Measurements from ENCODE around the gene COX17. TPM values are rescaled to one million over a fixed set of nuclear protein-coding genes. Genes with fewer than 3 reads are reported as not detected.

Gene COX17
- total and polyA plus RNA-seq, 4 experiments from 2014 or later: 46.1 to 88.2 (median 63.6) TPM

DNA sequence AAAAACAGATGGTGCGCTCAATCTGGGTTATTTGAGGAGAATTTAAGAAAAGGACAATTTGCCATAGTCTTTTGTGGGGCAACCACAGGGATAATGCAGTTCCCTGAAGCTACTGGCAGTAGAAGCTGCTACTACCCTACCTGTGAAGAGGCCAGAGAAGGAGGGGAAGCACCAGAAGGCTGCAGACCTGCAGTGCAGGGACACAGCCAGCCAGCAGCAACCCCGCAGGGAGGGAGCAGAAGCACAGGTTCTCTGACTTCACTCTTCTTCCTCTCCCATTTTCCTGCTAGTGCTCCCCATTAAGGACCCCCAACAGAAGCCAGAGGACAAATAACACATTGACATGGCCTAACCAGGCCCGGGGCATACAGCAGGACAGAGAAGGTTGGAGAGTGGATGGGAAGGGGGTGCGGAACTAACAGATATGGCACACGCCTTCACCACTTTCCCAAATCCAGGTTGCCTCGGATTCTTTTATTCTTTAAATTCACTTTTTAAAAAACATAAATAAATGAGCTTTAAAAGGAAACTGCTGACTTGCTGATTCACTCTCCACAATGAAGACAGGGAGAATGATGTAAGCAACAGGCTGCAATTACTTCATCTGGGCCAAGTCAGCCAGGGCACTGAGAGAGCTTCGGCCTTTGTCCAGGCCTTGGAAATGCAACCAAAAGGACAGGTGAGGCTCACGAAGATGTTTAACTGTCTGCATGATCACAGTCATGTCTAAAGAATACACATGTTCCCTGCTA lies 46.9 kb downstream of the COX17 start:
- Histone ChIP-seq H3K4me3 (ENCODE audit: low read length in 2 of 2) (no peak overlapping the region), H3K9me3 (ENCODE audit: control insufficient read depth in 1 of 2, low read length in 2 of 2) (no peaks in the 10 kb centered on the region), H3K36me3 (ENCODE audit: insufficient read depth, low read length) (no peaks in the 10 kb centered on the region), H3K4me1 (ENCODE audit: insufficient read depth, low read length) (peaks cover 34% of the 10 kb centered on the region), H3K27me3 (ENCODE audit: insufficient read depth, low read length) (no peaks in the 10 kb centered on the region), H3K27ac (ENCODE audit: low read depth, low read length) (no peak overlapping the region)
- CTCF ChIA-PET (ENCODE audit: partially characterized antibody): no interaction called here
- Mint-ChIP-seq H3K4me1 (peaks cover 19 to 36% (median 24%) of the 10 kb centered on the region in 4 donors), H3K27me3 (peaks cover 0 to 2% of the 10 kb centered on the region in 2 donors), H3K36me3 (no peaks in the 10 kb centered on the region), H3K27ac (no peak overlapping the region), H3K9me3 (no peaks in the 10 kb centered on the region), H3K4me3 (no peak overlapping the region)
- no peak for DNase-seq
- intact Hi-C loops (cut with micrococcal nuclease): no loop called here
- POLR2A ChIA-PET (ENCODE audit: partially characterized antibody): no interaction called here

DNA sequence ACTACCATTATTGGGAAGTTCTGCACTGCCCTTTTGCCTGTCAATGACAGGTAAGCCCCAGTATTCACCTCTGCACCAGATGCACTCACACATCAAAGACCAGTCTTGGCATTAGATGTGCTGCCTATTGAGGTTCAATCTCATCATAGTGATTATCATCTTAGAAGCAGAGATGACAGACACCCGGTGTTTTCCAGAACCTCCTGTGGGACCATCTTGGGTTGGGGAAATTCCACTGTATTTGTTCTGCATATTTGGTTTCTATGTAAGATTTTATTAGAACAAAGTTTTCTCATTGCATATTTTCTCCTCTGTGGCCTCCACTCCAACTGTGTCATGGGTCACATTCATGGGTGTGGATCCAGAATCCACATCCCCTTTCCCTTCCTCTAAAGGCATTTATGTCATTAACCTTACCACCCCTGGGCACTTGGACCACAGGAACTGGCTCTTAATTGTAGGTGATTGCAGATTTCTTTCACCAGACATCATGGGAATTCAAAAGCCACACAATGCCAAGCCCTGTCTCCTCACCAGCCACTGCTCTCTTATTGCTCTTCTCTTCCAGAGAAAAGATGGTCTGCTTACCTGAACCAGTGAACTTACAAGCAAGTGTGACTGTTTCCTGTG lies 48.3 kb downstream of the COX17 start:
- peaks cover 19 to 36% (median 24%) of the 10 kb centered on the region in 4 donors for H3K4me1 Mint-ChIP-seq
- Histone ChIP-seq H3K27ac (ENCODE audit: low read depth, low read length) (no peak overlapping the region), H3K36me3 (ENCODE audit: insufficient read depth, low read length) (no peaks in the 10 kb centered on the region), H3K4me1 (ENCODE audit: insufficient read depth, low read length) (peaks cover 34% of the 10 kb centered on the region), H3K27me3 (ENCODE audit: insufficient read depth, low read length) (no peaks in the 10 kb centered on the region), H3K4me3 (ENCODE audit: low read length in 2 of 2) (no peak overlapping the region), H3K9me3 (ENCODE audit: control insufficient read depth in 1 of 2, low read length in 2 of 2) (no peaks in the 10 kb centered on the region)
- POLR2A ChIA-PET (ENCODE audit: partially characterized antibody): interaction anchor here (1.0 kb wide), 1 partner anchor 49 kb away, joined by 3 read pairs; the partner anchor contains the start of gene COX17
- H3K36me3 Mint-ChIP-seq: no peaks in the 10 kb centered on the region
- peak overlapping the region in 2 of 7 donors; percentile 58 to 75 for H3K27ac Mint-ChIP-seq
- peak overlapping the region in 2 of 8 donors; percentile 43 to 54 for H3K4me3 Mint-ChIP-seq
- H3K27me3 Mint-ChIP-seq: peaks cover 1 to 2% of the 10 kb centered on the region in 2 donors
- intact Hi-C loops (cut with micrococcal nuclease): no loop called here
- peak in 1 of 5 donors; percentile 49 for DNase-seq
- no peaks in the 10 kb centered on the region for H3K9me3 Mint-ChIP-seq
- CTCF ChIA-PET (ENCODE audit: partially characterized antibody): no interaction called here

DNA sequence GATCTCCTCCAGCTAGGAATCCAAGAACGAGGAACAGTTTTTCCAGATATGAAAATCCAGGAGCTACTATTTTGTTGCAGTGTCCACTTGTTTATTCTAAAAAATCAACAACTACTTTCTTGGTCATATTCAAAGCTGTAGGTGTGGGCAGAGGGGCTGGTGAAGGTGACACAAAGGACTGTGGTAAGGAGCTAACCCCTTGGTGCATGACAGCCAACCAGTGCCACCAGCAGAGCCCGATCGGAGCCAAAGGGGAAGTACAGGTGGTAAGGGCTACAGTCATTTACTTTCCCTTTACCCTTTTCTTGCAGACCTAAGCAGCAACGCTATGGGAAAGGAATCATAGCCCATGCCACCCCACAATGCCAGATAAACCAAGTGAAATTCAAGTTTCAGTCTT lies 48.8 kb downstream of the COX17 start:
- peak overlapping the region in 5 of 7 donors; percentile 43 to 78 (median 57) for H3K27ac Mint-ChIP-seq

DNA sequence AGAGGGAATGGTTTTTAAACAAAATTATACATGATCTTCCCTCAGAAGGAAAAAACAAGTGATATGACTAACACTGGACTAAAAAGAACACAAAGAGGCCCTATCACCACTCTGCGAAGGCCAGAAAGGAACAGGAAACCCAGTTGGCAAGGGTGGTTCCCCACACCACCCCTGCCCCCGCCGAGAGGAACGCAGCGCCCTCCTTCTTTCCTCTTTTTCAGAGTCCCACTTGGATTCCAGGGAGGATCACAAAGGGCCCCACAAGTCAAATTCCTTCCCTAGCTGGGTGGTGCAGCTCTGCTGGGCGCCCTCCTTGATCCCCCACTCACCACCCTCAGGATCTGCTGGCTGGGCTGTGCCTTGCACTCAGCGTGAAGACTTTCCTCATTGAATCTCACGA lies 49.7 kb downstream of the COX17 start:
- Mint-ChIP-seq H3K27ac (peak overlapping the region in 5 of 7 donors; percentile 18 to 85 (median 58)), H3K4me1 (peaks cover 19 to 36% (median 24%) of the 10 kb centered on the region in 4 donors), H3K36me3 (no peaks in the 10 kb centered on the region), H3K27me3 (peaks cover 1 to 2% of the 10 kb centered on the region in 2 donors), H3K9me3 (no peaks in the 10 kb centered on the region), H3K4me3 (peak overlapping the region in 7 of 8 donors; percentile 5 to 73 (median 48))
- POLR2A ChIA-PET (ENCODE audit: partially characterized antibody): no interaction called here
- no peaks in the 10 kb centered on the region for H3K27me3 ChIP-seq (ENCODE audit: insufficient read depth, low read length)
- H3K27ac ChIP-seq (ENCODE audit: low read depth, low read length): no peak overlapping the region
- H3K4me1 ChIP-seq (ENCODE audit: insufficient read depth, low read length): peaks cover 34% of the 10 kb centered on the region
- no peaks in the 10 kb centered on the region for H3K36me3 ChIP-seq (ENCODE audit: insufficient read depth, low read length)
- CTCF ChIA-PET (ENCODE audit: partially characterized antibody): interaction anchor here (1.7 kb wide), 1 partner anchor 9 kb away, joined by 4 read pairs; no protein-coding TSS in a partner anchor
- H3K4me3 ChIP-seq (ENCODE audit: low read length in 2 of 2): no peak overlapping the region
- H3K9me3 ChIP-seq (ENCODE audit: control insufficient read depth in 1 of 2, low read length in 2 of 2): no peaks in the 10 kb centered on the region
- intact Hi-C loops (cut with micrococcal nuclease): loop anchor here (1.0 kb wide), 1 partner anchor 35 kb away; no protein-coding TSS in a partner anchor
- no peak for DNase-seq

More for the DNA sequence above, 48.8 kb downstream of the COX17 start:
- Histone ChIP-seq H3K27ac (ENCODE audit: low read depth, low read length) (no peak overlapping the region), H3K27me3 (ENCODE audit: insufficient read depth, low read length) (no peaks in the 10 kb centered on the region), H3K9me3 (ENCODE audit: control insufficient read depth in 1 of 2, low read length in 2 of 2) (no peaks in the 10 kb centered on the region), H3K36me3 (ENCODE audit: insufficient read depth, low read length) (no peaks in the 10 kb centered on the region), H3K4me3 (ENCODE audit: low read length in 2 of 2) (no peak overlapping the region), H3K4me1 (ENCODE audit: insufficient read depth, low read length) (peaks cover 34% of the 10 kb centered on the region)
- CTCF ChIA-PET (ENCODE audit: partially characterized antibody): interaction anchor here (1.7 kb wide), 1 partner anchor 8 kb away, joined by 4 read pairs; no protein-coding TSS in a partner anchor
- Mint-ChIP-seq H3K36me3 (no peaks in the 10 kb centered on the region), H3K27me3 (peaks cover 1 to 2% of the 10 kb centered on the region in 2 donors), H3K4me3 (peak overlapping the region in 6 of 8 donors; percentile 17 to 60 (median 47)), H3K9me3 (no peaks in the 10 kb centered on the region), H3K4me1 (peaks cover 19 to 36% (median 24%) of the 10 kb centered on the region in 4 donors)
- intact Hi-C loops (cut with micrococcal nuclease): no loop called here
- peak in 2 of 5 donors; percentile 12 to 62 for DNase-seq
- POLR2A ChIA-PET (ENCODE audit: partially characterized antibody): interaction anchor here (1.0 kb wide), 1 partner anchor 49 kb away, joined by 3 read pairs; the partner anchor contains the start of gene COX17

DNA sequence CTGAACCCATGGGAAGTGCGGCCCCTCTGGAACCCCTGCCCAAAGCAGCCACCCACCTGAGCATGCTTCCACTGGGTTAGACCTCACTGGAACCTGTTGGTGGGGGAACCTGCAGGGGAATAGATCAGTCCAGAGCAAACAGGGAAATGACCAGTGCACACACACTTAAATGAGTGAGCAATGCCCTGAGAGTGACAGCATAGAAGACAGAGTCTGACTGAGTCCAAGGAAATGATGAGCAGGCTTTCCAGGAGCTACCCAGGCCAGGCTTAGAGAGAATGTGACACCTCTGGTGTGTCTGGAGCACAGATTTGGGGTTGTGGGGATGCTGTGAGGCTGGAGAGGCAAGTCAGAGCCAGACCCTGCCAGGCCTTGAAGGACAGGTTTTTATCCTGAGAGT lies 51.0 kb downstream of the COX17 start:
- DNase-seq: no peak
- no peaks in the 10 kb centered on the region for H3K9me3 ChIP-seq (ENCODE audit: control insufficient read depth in 1 of 2, low read length in 2 of 2)
- Mint-ChIP-seq H3K4me3 (no peak overlapping the region), H3K36me3 (no peaks in the 10 kb centered on the region), H3K4me1 (peaks cover 19 to 36% (median 24%) of the 10 kb centered on the region in 4 donors), H3K9me3 (no peaks in the 10 kb centered on the region), H3K27me3 (peaks cover 1 to 2% of the 10 kb centered on the region in 2 donors), H3K27ac (peak overlapping the region in 4 of 7 donors; percentile 4 to 77 (median 58))
- no peaks in the 10 kb centered on the region for H3K27me3 ChIP-seq (ENCODE audit: insufficient read depth, low read length)
- H3K4me3 ChIP-seq (ENCODE audit: low read length in 2 of 2): no peak overlapping the region
- H3K36me3 ChIP-seq (ENCODE audit: insufficient read depth, low read length): no peaks in the 10 kb centered on the region
- intact Hi-C loops (cut with micrococcal nuclease): no loop called here
- CTCF ChIA-PET (ENCODE audit: partially characterized antibody): no interaction called here
- H3K27ac ChIP-seq (ENCODE audit: low read depth, low read length): no peak overlapping the region
- H3K4me1 ChIP-seq (ENCODE audit: insufficient read depth, low read length): peaks cover 34% of the 10 kb centered on the region
- POLR2A ChIA-PET (ENCODE audit: partially characterized antibody): no interaction called here

DNA sequence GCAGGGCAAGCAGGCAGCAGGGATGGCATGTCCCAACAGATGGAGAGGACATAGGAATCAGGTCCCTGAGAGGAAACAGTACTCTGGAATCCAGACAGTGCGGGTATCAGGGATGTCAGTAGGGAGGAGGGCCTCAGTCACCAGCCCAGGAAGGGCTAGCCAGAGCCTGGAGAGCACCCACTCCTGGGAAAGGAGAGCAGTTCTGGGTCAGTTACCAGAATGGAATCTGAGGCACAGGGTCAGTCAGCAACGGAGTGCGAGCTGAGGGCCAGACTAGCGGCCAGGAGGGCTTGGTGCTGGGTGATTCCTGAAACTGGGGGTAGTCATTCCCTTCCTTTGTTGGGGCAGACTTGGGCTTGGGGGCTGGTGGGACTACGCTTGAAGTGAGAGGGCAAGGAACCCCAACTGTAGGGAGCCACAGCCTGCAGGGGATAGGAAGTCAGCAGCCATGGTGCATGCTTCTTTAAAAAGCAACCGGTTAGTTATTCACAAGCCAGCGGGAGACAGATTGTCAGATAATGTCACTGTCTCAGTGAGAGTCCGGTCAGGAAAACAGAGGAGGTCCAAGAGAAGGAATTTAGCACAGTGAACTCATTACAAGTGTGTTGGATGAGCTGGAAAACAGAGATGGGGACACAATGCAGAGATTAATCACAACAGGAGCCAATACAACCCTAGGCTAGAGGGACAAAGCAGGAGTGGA lies 51.6 kb downstream of the COX17 start:
- POLR2A ChIA-PET (ENCODE audit: partially characterized antibody): no interaction called here
- peak overlapping the region in 2 of 7 donors; percentile 10 to 29 for H3K27ac Mint-ChIP-seq
- no peak for DNase-seq
- Histone ChIP-seq H3K4me3 (ENCODE audit: low read length in 2 of 2) (no peak overlapping the region), H3K36me3 (ENCODE audit: insufficient read depth, low read length) (no peaks in the 10 kb centered on the region), H3K27me3 (ENCODE audit: insufficient read depth, low read length) (no peaks in the 10 kb centered on the region), H3K4me1 (ENCODE audit: insufficient read depth, low read length) (peaks cover 34% of the 10 kb centered on the region), H3K9me3 (ENCODE audit: control insufficient read depth in 1 of 2, low read length in 2 of 2) (no peaks in the 10 kb centered on the region), H3K27ac (ENCODE audit: low read depth, low read length) (no peak overlapping the region)
- H3K9me3 Mint-ChIP-seq: no peaks in the 10 kb centered on the region
- CTCF ChIA-PET (ENCODE audit: partially characterized antibody): no interaction called here
- peaks cover 19 to 36% (median 24%) of the 10 kb centered on the region in 4 donors for H3K4me1 Mint-ChIP-seq
- no peaks in the 10 kb centered on the region for H3K36me3 Mint-ChIP-seq
- H3K27me3 Mint-ChIP-seq: peaks cover 0 to 1% of the 10 kb centered on the region in 2 donors
- no peak overlapping the region for H3K4me3 Mint-ChIP-seq
- intact Hi-C loops (cut with micrococcal nuclease): no loop called here

Measured in CD4-positive, alpha-beta memory T cell (primary cell).